Activated CD8-positive, alpha-beta memory T cell treated with anti-CD3 and anti-CD28 coated beads for 24 hours (primary cell): Measurements from ENCODE around the gene CBLC.
"Not testable (repeated sequence)": the region's sequence is repeated elsewhere in the genome, so short reads cannot be mapped to it uniquely, and the experiment has no call there.

Experiments
- DNase-seq: peaks from one replicate; pipeline ENCODE4 v3.0.0-alpha.2; 2020

The CBLC gene

GRCh38 chr19:44822177-44822576 is 44.5 kb downstream of the CBLC start:
- no peak for DNase-seq

- DNase-seq, result no peak
Observed at GRCh38 chr19:44822670-44823372, 45.1 kb downstream of the CBLC start.

DNA sequence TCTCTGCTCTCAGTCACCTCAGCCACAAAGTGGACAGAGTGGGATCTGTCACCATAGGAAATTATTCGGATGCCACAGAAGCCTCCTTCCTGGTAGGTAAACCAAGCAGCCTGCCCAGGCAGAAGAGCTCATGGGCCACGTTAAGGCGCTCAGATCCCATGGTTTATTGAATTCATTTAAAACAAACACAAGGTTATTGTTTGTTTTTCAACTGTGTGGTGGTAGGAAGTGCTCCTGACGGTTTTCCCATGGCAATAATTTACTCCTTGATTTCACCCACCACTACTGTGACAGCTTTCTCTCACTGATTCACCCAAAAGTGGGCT is 45.6 kb downstream of the CBLC start:
- no peak for DNase-seq

DNA sequence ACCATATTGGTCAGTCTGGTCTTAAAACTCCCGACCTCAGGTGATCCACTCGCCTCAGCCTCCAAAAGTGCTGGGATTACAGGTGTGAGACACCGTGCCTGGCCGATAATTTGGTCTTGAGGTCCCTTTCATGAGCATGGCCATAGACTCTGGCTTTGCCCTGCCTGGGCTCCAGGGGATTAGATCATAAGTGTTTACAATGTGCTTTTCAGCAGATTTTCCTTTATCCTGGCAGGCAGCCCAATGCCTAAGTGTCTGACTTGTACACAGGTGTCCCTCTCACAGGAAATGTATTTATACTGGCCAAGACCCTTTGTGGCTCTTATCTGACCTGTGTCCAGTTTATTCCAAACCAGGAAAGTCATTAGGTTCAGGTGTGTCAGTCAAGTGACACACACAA is 47.1 kb downstream of the CBLC start:
- DNase-seq, result no peak

DNA sequence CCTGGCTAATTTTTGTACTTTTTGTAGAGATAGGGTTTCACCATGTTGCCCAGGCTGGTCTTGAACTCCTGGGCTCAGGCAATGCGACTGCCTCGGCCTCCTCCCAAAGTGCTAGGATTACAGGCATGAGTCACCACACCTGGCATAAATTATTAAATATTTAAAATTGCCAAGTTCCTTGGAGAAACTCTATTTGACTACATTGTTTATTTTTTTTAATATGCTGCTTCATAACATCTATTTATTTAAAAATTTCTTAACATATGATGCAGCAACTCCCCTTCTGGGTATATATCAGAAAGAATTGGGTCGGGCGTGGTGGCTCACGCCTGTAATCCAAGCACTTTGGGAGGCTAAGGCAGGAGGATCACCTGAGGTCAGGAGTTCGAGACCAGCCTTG is 55.2 kb downstream of the CBLC start:
- DNase-seq, result not testable (repeated sequence)

- DNase-seq, result not testable (repeated sequence)
Observed at GRCh38 chr19:44834399-44834798, 56.7 kb downstream of the CBLC start.

- no peak for DNase-seq
Observed at GRCh38 chr19:44839276-44839675, 61.6 kb downstream of the CBLC start.

DNA sequence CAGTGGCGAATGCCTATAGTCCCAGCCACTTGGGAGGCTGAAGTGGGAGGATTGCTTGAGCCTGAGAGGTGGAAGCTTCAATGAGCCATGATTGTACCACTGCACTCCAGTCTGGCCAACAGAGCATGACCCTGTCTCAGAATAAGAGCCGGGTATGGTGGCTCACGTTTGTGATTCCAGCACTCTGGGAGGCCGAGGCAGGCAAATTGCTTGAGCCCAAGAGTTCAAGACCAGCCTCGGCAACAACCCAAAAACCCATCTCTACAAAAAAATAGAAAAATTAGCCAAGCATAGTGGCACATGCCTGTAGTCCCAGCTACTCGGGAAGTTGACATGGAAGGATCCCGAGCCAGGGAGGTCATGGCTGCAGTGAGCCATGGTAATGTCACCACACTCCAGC is 63.1 kb downstream of the CBLC start:
- DNase-seq, result no peak

GRCh38 chr19:44841231-44841630 is 63.5 kb downstream of the CBLC start:
- DNase-seq, result no peak

DNA sequence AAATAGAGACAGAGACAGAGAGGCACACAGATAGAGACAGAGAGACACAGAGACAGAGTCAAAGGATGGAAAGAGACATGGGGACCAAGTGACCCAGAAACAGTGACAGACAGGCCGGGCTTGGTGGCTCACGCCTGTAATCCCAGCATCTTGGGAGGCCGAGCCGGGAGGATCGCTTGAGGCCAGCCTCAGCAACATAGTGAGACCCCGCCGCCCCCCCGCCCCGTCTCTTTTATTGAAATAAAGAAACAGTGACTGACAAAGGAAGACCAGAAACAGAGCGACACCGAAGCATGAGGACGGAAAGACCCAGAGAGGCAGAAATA is 67.6 kb downstream of the CBLC start:
- DNase-seq, result no peak

GRCh38 chr19:44845612-44846454 is 68.1 kb downstream of the CBLC start, which contains the start of gene NECTIN2:
Gene NECTIN2, plus strand, starts transcription at chr19:44846297. Its CDS starts 229 bp downstream, at chr19:44846526.
- DNase-seq, result peak; percentile 91

GRCh38 chr19:44846455-44847143 is 68.9 kb downstream of the CBLC start:
- peak; percentile 57 for DNase-seq

GRCh38 chr19:44847144-44848035 is 69.7 kb downstream of the CBLC start:
- peak; percentile 60 for DNase-seq

- peak; percentile 57 for DNase-seq
Observed at GRCh38 chr19:44848036-44848811, 70.5 kb downstream of the CBLC start.

- no peak for DNase-seq
Observed at GRCh38 chr19:44848812-44849447, 71.2 kb downstream of the CBLC start.
